CD14-positive monocyte (primary cell): ENCODE data around the gene CEP131. TPM values are rescaled to one million over a fixed set of nuclear protein-coding genes. Genes with fewer than 3 reads are reported as not detected.

Experiments
- DNase-seq, 3 donors: peaks; one replicate each; pipeline ENCODE4 v3.0.0-alpha.2; 2011 to 2022
- H2AFZ ChIP-seq: 2 replicates; pipeline ENCODE4 v1.6.0; 2012; ENCODE audit warnings: mild to moderate bottlenecking, low read depth, low read length, inconsistent platforms; ENCODE audit not compliant: insufficient read depth, poor library complexity, severe bottlenecking
- H3K27ac ChIP-seq, 2 donors: 1 replicate in 1 of 2; 2 replicates in 1 of 2; pipeline ENCODE4 v1.5.1; 2012 to 2013; ENCODE audit warnings: low read length in 2 of 2, control low read depth in 1 of 2, inconsistent platforms in 1 of 2, low read depth in 1 of 2, mild to moderate bottlenecking in 1 of 2
- H3K27me3 ChIP-seq, 2 donors: one replicate each; pipeline versions ENCODE4 v1.6.0 to v1.6.1; 2011 to 2013; ENCODE audit warnings: low read length in 2 of 2; ENCODE audit not compliant: control insufficient read depth in 2 of 2, insufficient read depth in 2 of 2
- H3K36me3 ChIP-seq, 2 donors: replicated peaks in 1 of 2; 1 replicate in 1 of 2; 2 replicates in 1 of 2; pipeline versions ENCODE4 v1.5.1 to v1.6.1; 2012 to 2013; ENCODE audit warnings: low read length in 2 of 2, control low read depth in 1 of 2, inconsistent platforms in 1 of 2, mild to moderate bottlenecking in 1 of 2; ENCODE audit not compliant: insufficient read depth in 2 of 2, control insufficient read depth in 1 of 2
- H3K4me1 ChIP-seq, 2 donors: 1 replicate in 1 of 2; 2 replicates in 1 of 2; pipeline versions ENCODE4 v1.5.1 to v1.6.1; 2012 to 2013; ENCODE audit warnings: low read length in 2 of 2, control low read depth in 1 of 2, inconsistent platforms in 1 of 2, mild to moderate bottlenecking in 1 of 2, moderate library complexity in 1 of 2; ENCODE audit not compliant: insufficient read depth in 2 of 2, control insufficient read depth in 1 of 2
- H3K4me2 ChIP-seq: replicated peaks from 2 replicates; pipeline ENCODE3; 2012; ENCODE audit warnings: low read length, moderate library complexity, mild to moderate bottlenecking; ENCODE audit not compliant: poor library complexity, severe bottlenecking; ENCODE audit errors: extremely low read depth
- H3K4me3 ChIP-seq, 3 experiments: fragments of 200-600 bp in 1 of 3; sonication (generic) in 1 of 3; replicated peaks in 1 of 3; 1 replicate in 2 of 3; 2 replicates in 1 of 3; pipeline ENCODE4 v1.5.1; 2011 to 2013; ENCODE audit warnings: low read length in 3 of 3, mild to moderate bottlenecking in 3 of 3, control low read depth in 2 of 3, low read depth in 2 of 3, inconsistent platforms in 1 of 3, moderate library complexity in 1 of 3
- H3K79me2 ChIP-seq: 2 replicates; pipeline ENCODE4 v1.6.0; 2012; ENCODE audit warnings: mild to moderate bottlenecking, control low read depth, inconsistent platforms, low read length, moderate library complexity; ENCODE audit not compliant: insufficient read depth
- H3K9ac ChIP-seq: 2 replicates; pipeline ENCODE4 v1.6.0; 2017; ENCODE audit warnings: low read length, mild to moderate bottlenecking; ENCODE audit not compliant: insufficient read depth, poor library complexity, severe bottlenecking
- H3K9me3 ChIP-seq, 2 donors: replicated peaks in 1 of 2; 1 replicate in 1 of 2; 2 replicates in 1 of 2; pipeline versions ENCODE4 v1.5.1 to v1.6.1; 2012 to 2013; ENCODE audit warnings: low read length in 2 of 2, control low read depth in 1 of 2; ENCODE audit not compliant: control insufficient read depth in 1 of 2, insufficient read depth in 1 of 2
- H4K20me1 ChIP-seq: 2 replicates; pipeline ENCODE4 v1.6.0; 2012; ENCODE audit warnings: mild to moderate bottlenecking, low read length, control low read depth, moderate library complexity; ENCODE audit not compliant: insufficient read depth
- H3K27ac Mint-ChIP-seq, 7 donors: one replicate each; pipeline ENCODE4 v1.8.0; 2020; ENCODE audit warnings: mild to moderate bottlenecking in 7 of 7, mixed read lengths in 7 of 7, moderate library complexity in 6 of 7, inconsistent platforms in 2 of 7
- H3K27me3 Mint-ChIP-seq, 3 donors: one replicate each; pipeline ENCODE4 v1.8.0; 2021 to 2022; ENCODE audit warnings: low read depth in 3 of 3, mild to moderate bottlenecking in 3 of 3, mixed read lengths in 3 of 3, moderate library complexity in 3 of 3, inconsistent platforms in 1 of 3
- H3K36me3 Mint-ChIP-seq, 2 donors: one replicate each; pipeline ENCODE4 v1.8.0; 2020; ENCODE audit warnings: mixed read lengths in 2 of 2, inconsistent platforms in 1 of 2, mild to moderate bottlenecking in 1 of 2
- H3K4me1 Mint-ChIP-seq: one replicate; pipeline ENCODE4 v1.8.0; 2020; ENCODE audit warnings: mild to moderate bottlenecking, mixed read lengths
- H3K4me3 Mint-ChIP-seq, 2 donors: one replicate each; pipeline ENCODE4 v1.8.0; 2020; ENCODE audit warnings: mild to moderate bottlenecking in 2 of 2, mixed read lengths in 2 of 2, moderate library complexity in 1 of 2
- H3K9me3 Mint-ChIP-seq, 7 donors: one replicate each; pipeline ENCODE4 v1.8.0; 2020 to 2022; ENCODE audit warnings: mixed read lengths in 7 of 7, mild to moderate bottlenecking in 6 of 7, moderate library complexity in 6 of 7, inconsistent platforms in 2 of 7
- CTCF ChIP-seq: fragments of 200-600 bp; IDR thresholded peaks from one replicate; pipeline ENCODE4 v1.8.0; 2022; ENCODE audit warnings: antibody characterized with exemption, mild to moderate bottlenecking
- WGBS: methylation state at CpG from one replicate; pipeline ENCODE4 v1.1.5; 2013; ENCODE audit warnings: missing lambda C conversion rate; ENCODE audit not compliant: insufficient coverage; 5-methylcytosine and 5-hydroxymethylcytosine counted together
- intact Hi-C, 2 donors: fragments of 100-400 bp; cut with micrococcal nuclease; formaldehyde crosslinking; loops; one replicate each; pipeline versions ENCODE4 v1.15.0 to v1.15.1; 2023
- polyA plus RNA-seq, 3 donors: library from polyadenylated mRNA; depleted of rRNA in 1 of 3; unstranded in 2 of 3; stranded (reverse) in 1 of 3; fragments of 300-500 nt in 2 of 3; fragments of >200 nt in 1 of 3; fragmentation: Illumina TruSeq in 2 of 3; gene quantifications; 1 replicate in 2 of 3; 2 replicates in 1 of 3; pipeline ENCODE4 v1.2.3, GENCODE V29; 2012 to 2021

The CEP131 gene
- polyA plus RNA-seq, 3 donors = 0.69 to 9.7 (median 1.0) TPM

DNA sequence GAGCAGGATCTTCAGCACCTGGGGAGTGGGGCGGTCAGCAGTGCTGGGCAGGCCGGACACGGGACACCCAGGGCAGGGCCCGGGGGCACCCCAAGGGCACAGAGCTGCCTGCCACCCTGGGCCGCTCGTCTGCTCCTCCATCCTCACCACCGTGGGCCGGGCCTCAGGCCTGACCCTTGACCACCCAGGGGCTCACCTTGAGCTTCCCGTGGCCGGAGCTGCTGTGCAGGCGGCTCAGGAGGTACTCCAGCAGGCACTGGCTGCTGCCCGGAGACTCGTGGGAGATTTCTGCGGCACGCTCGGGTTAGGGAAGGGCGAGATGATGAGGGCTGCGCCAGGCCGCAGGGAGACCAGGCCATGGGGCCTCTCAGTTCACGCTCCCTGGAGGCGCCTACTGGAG is 14.0 kb upstream of the CEP131 start:
- H3K27ac Mint-ChIP-seq = no peak overlapping the region
- 94% methylated on average over 19 of the region's 21 CpGs for WGBS

DNA sequence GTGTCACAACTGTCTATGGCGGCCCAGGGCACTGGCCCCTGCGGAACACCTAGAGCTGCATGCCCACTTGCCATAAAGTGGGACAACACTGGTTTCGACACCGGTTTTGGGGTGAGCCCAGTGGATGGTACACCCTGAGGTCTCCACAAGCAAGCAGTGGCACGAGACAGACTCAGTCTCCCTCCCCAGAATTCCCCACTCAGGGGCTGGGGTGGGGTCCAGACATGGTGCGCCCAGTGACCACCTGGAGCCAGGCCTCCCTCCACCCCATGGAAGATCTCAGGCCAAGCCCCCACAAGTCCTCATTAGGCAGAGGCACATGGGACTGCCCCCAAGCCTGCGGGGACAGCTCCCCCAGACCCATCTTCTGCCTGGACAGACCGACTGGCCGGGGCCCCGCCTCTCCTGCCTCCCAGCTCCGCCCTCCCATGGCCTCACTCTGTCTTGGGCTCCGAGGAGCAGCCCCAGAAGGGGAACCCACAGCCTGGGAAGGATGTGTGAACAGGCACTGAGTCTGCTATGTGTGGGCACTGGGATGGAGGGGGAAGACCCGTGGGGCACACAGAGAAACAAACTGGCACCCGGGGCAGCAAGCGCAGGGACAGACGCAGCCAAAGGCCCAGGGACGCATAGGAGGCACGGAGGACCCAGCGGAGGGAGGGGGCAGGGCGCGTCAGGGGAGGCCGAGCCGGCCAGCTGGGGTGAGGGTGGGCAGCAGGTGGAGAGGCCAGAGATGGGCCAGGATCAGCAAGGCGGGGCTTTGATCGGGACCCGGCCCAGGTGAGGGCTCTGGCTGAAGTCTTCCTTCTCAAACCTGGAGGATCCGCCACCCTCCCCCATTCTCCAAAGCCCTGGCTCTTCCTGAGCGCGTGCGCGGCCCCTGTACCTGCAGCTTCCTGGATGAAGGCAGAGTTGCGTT is 13.3 kb upstream of the CEP131 start:
- H3K27me3 ChIP-seq = no peaks in the 10 kb centered on the region
- H3K36me3 Mint-ChIP-seq = peaks cover 23 to 58% of the 10 kb centered on the region in 2 donors
- TF ChIP-seq CTCF = no peak
- H3K9me3 Mint-ChIP-seq = peaks cover 0 to 2% (median 0%) of the 10 kb centered on the region in 7 donors
- DNase-seq = no peak
- H3K4me2 ChIP-seq = no peak overlapping the region
- peaks cover 21 to 36% of the 10 kb centered on the region in 2 donors for H3K4me1 ChIP-seq
- peaks cover 36% of the 10 kb centered on the region for H3K4me1 Mint-ChIP-seq
- H3K27ac ChIP-seq = no peak overlapping the region
- no peak overlapping the region for H3K4me3 ChIP-seq
- H3K79me2 ChIP-seq = peaks cover 67% of the 10 kb centered on the region
- peaks cover 66% of the 10 kb centered on the region for H4K20me1 ChIP-seq
- H2AFZ ChIP-seq = no peak overlapping the region
- no peak overlapping the region for H3K9ac ChIP-seq
- H3K4me3 Mint-ChIP-seq = no peak overlapping the region
- H3K9me3 ChIP-seq = no peaks in the 10 kb centered on the region
- peaks cover 42 to 56% of the 10 kb centered on the region in 2 donors for H3K36me3 ChIP-seq
- WGBS = 97% methylated on average over 19 of the region's 32 CpGs
- H3K27ac Mint-ChIP-seq = peak overlapping the region in 1 of 7 donors; percentile 62
- intact Hi-C loops = no loop called here
- no peaks in the 10 kb centered on the region for H3K27me3 Mint-ChIP-seq

More for the DNA sequence above, 14.0 kb upstream of the CEP131 start:
- intact Hi-C loops = no loop called here
- H3K27me3 Mint-ChIP-seq = no peaks in the 10 kb centered on the region
- H3K27ac ChIP-seq = no peak overlapping the region
- H3K4me2 ChIP-seq = no peak overlapping the region
- no peaks in the 10 kb centered on the region for H3K9me3 ChIP-seq
- H3K79me2 ChIP-seq = peaks cover 67% of the 10 kb centered on the region
- DNase-seq = no peak
- no peak overlapping the region for H3K4me3 Mint-ChIP-seq
- no peak overlapping the region for H3K4me3 ChIP-seq
- peaks cover 35 to 49% of the 10 kb centered on the region in 2 donors for H3K36me3 ChIP-seq
- peaks cover 21 to 36% of the 10 kb centered on the region in 2 donors for H3K4me1 ChIP-seq
- peaks cover 67% of the 10 kb centered on the region for H4K20me1 ChIP-seq
- H3K27me3 ChIP-seq = no peaks in the 10 kb centered on the region
- TF ChIP-seq CTCF = no peak
- H3K4me1 Mint-ChIP-seq = peaks cover 39% of the 10 kb centered on the region
- H3K9me3 Mint-ChIP-seq = peaks cover 0 to 2% (median 0%) of the 10 kb centered on the region in 7 donors
- no peak overlapping the region for H3K9ac ChIP-seq
- peaks cover 21 to 51% of the 10 kb centered on the region in 2 donors for H3K36me3 Mint-ChIP-seq
- H2AFZ ChIP-seq = no peak overlapping the region
